EH (cell line): ENCODE results near the gene ANKRD17.

Source experiments
- DNase-seq: peaks from one replicate; pipeline ENCODE4 v3.0.0-alpha.2; 2015; ENCODE audit warnings: low read depth

The ANKRD17 gene

DNA sequence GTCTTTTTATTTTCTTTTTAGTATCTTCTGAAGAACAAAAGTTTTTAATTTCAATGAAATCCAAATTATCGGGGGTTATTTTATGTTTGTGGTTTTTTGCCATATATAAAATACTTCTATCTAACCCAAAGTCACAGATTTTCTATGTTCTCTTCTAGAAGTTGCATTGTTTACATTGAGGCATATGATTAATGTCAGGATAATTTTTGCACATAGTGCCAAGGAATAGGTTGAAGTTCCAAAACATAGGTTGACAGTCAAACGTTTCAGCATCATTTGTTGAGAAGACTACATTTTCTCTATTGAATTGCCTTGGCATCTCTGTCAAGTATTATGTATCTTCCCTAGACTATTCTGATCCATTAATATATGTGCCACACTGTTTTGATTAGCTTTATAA is 64.5 kb downstream of the ANKRD17 start:
- DNase-seq = no peak

DNA sequence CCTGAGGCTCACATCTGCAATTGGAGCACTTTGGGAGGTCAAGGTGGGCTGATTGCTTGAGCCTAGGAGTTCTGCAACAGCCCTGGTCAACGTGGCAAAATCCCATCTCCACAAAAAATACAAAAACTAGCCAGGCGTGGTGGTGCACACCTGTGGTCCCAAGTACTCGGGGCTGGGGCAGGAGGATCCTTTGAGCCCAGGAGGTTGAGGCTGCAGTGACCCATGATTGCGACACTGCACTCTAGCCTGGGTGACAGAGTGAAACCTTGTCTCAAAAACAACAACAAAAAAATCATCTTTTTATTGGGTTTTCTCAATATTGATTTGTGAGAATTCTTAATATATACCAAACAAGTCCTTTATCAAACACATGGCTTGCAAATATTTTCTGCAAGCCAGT is 64.9 kb downstream of the ANKRD17 start:
- DNase-seq = no peak

DNA sequence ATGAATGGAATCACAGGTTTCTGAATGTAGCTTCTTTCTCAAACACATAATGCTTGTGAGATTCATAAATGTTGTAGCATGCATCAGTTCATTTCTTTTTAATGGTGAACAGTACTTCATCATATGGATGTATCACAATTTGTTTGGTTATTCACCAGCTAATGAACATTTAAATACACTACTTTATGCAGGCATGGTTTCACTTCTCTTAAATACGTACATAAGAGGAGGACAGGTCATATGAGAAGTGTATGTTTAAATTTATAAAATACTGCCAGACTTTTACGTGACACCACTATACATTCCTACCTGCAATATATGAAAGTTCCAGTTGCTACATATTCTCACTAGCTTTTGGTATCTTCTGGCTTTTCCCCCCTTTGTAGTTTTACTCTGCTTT is 65.4 kb downstream of the ANKRD17 start:
- no peak for DNase-seq

DNA sequence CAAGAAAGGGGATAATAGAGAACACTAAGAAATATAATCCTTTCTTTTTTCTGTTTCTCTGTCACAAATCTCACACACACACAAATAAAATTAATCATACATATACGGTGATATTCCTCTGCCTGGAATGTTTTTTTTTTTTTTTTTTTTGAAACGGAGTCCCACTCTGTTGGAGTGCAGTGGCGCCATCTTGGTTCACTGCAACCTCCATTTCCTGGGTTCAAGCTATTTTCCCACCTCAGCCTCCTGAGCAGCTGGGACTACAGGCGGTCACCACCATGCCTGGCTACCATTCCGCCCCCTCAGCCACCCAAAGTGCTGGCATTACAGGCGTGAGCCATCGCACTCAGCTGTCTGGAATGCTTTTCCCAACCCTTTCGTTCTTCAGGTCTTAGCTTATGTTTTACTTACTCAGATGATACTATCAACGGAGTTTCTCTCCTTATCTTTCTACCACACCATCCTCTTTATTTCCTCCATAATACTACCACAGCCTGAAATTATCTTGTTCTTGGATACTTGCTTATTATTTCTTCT is 69.3 kb downstream of the ANKRD17 start:
- no peak for DNase-seq

DNA sequence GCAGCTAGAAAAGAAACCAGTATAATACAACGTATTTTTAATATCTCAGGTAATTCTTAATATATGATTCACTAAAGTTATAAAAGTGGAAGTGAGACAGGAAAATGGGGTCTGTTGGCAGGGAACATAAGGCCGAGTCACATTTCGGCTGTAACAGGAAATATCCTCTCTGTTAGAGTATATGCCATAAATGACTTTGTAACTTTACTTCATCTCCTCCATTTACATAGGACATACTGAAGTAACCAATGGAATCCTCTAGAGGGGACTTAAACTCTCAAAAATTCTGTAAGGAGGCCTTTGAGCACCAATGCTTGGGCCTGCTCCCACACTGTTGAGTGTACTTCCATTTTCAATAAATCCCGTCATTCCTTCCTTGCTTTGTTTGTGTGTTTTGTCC is 71.3 kb downstream of the ANKRD17 start:
- peak; percentile 25 for DNase-seq

DNA sequence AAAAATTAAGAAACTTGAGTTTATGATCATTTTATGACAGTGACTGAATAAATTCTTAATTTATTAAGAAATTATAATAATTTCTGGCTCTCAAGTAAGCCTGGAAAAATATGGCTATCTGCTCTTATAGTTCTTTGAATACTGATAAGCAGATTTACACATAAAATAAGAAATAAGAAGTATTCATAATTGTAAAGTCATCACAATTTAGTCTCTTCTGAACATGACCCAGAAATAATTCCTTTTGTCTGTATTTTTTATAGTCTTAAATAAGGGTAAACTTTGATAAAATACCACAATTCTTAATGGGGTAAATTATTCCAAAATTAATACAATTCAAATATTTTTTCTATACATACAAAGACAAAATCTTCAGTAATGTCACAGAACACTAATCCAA is 72.7 kb downstream of the ANKRD17 start:
- no peak for DNase-seq

DNA sequence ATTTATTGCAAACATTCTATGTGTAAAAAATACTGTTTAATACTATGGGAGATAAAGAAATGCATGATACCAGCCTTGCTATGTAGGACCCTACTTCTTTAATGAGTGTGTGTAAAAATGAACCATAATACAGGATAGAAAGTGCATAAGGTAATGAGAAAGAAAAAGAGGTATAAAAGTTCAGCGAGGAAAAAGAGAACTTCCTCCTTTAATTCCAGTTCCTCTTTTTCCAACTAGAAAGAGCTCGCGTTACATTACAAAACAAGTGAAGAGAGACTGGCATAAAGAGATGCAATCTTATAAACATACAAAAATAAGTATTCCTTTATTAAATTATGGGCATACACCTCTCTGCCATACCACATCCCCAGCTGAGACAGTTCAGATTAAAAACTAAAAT is 77.4 kb downstream of the ANKRD17 start:
- DNase-seq = no peak

DNA sequence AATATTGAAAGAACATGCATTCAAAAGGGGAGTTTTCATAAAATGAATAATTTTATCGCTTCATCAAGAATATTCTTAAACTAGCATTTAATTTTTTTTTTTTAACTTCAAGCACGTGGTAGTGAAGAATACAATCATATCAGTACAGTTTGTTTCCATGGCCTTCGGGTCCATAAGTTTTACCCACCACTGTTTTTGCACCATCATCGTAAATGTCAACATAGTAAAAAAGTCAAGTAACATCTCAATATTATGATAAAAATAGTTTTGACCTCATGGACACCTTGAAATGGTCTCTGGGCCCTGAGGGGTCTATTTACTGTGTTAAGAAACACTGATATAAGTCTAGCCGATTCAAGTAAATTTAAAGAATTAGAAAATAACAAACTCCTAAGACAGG is 80.2 kb downstream of the ANKRD17 start:
- DNase-seq = no peak

DNA sequence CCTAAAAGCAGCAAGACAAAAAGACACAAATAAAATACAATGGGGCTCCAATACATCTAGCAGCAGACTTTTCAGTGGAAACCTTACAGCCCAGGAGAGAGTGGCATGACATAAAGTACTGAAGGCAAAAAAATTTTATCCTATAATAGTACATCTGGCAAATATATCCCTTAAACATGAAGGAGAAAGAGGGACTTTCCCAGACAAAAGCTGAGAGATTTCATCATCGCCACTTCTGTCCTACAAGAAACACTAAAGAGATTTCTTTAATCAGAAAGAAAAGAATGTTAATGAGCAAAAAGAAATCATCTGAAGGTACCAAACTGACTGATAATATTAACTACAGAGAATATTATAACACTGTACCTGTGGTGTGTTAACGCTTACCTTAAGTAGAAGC is 86.4 kb downstream of the ANKRD17 start:
- peak; percentile 7 for DNase-seq

DNA sequence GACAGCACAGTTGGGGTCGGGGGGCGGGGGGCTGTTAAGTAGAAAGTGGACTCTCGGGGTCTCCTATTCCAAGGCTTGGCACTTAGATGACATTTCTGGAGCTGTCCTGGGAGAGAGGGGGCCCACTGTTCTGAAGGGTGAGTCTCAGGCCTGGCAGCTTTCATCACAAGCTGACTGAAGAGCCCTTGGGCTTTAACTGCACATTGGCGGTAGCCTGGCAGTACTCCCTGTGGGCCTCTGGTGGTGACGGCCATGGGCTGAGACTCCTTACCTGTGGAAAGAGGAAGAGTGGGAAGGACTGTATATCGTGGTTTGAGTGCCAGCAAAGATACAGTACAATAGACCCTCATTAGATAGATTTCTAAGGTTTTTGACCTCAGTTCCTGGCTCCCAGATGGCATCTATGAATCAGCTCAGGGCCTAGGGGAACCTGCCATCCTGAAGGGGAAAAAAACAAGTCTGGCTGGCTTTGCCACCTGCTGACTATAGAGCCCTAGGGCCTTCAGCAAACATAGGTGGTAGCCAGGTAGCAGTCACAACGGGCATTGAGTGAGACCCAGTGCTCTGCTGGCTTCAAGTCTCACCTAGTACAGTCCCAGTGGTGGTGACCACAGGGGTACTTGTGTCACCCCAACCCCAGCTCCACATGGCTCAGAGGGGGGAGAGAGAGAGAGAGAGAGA is 87.9 kb downstream of the ANKRD17 start:
- no peak for DNase-seq

DNA sequence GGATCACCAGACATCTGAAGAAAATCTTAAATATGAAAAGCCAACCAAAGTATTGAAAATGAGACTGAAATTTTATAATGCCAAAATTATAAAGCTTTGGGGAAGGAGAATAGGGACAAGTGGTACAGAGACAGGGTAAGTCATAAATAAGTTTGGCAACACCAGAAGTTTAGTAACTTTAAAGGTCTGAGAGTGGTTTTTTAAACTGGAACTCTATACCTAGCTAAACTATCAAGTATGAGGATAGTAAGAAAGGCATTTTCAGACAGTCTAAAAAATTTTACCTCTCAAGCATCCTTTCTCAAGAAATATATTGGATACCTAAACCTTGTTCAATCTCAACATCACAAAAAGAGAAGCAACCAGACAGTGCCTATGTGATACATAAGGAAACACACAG is 92.4 kb downstream of the ANKRD17 start:
- no peak for DNase-seq

DNA sequence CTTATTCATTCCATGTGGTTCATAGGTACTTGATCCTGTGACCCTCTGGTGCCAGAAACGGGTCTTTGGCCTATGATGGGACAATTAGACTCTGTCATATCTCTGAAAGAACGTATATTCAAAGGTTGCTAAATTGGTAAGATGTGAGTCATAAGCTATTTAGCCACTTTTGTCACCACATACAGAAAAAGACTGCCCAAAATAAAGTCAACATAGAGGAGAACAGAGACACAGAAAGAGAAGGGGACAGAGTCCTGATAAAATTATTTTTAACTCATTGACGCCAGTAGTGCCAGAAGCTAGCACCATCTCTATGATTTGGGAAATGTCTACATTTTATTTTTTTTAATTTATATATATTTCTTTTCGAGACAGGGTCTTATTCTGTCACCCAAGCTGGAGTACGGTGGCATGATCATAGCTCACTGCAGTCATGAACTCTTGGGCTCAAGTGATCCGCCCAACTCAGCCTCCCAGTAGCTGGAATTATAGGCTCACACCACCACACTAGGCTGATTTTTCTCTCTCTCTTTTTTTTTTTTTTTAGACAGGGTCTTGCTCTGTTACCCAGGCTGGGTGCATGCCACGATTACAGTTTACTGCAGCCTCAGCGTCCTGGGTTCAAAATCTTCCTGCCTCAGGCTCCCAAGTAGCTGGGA is 96.9 kb downstream of the ANKRD17 start:
- DNase-seq = peak; percentile 32

DNA sequence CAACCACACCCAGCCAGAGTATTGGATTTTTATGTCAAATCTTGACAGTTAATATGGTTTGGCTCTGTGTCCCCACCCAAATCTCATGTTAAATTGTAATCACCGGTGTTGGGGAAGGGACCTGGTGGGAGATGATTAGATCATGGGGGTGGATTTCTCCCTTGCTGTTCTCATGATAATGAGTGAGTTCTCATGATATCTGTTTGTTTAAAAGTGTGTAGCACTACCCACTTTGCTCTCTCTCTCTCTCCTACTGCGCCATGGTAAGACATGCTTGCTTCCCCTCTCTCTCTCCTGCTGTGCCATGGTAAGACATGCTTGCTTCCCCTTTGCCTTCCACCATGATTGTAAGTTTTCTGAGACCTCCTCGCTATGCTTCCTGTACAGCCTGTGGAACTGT is 102.2 kb downstream of the ANKRD17 start:
- no peak for DNase-seq

DNA sequence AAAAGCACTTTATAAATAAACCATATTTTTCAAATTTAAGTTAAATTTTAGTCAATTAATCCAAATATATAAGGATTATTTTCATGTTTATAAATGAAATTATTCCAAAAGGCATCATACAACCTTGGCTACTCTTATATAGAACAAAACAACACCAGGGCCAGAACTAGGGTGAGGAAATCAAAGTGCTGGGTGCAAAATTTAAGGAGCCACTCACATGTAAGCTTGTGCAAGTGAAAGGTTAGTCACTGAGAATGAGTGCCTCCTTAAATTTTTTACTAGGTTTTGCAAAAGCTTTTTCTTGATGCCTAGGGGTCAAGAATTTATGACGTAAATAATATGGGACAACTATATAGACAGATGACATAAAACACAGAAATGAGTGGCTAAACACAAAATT is 105.7 kb downstream of the ANKRD17 start:
- no peak for DNase-seq

DNA sequence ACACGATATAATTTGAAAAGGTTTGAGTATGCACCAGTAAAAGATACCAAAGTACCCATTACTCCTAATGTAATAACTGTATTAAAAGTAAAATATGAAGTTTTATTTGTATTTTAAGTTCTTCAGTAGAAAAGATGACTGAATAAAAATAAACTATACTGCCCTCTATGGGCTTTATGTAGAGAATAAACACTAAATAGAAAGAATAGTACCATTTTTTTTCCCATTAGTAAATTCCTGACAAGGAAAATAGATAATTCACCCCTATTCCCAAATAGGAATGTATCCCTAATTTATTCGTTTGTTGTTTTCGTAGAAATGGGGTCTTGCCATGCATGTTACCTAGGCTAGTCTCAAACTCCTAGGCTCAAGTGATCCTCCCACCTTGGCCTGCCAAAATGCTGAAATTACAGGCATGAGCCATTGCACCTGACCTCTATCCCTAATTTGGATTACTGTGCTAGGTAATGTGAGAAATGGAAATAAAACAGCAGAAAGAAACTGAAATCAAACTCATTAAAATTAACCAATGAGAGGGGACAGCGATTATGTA is 115.5 kb downstream of the ANKRD17 start:
- no peak for DNase-seq

DNA sequence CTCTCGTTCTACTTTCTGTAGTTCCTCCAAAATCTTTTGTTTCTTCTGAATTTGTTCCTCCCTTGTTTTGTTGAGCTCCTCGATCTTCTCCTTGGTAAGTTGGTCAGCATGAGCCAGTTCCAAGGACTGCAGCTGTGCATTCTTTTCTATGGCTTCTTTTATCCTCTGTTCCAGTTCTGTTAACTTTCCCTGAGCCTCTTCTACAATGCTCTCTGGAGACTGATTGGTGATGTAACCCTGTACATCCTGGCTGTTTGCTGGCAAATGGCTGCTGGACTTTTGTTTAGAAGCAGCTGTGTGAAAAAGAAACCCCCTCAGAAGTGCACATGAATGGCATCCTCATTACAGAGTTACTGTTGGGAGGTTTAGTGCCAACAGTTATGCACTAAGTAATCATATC is 118.6 kb downstream of the ANKRD17 start:
- DNase-seq = no peak

DNA sequence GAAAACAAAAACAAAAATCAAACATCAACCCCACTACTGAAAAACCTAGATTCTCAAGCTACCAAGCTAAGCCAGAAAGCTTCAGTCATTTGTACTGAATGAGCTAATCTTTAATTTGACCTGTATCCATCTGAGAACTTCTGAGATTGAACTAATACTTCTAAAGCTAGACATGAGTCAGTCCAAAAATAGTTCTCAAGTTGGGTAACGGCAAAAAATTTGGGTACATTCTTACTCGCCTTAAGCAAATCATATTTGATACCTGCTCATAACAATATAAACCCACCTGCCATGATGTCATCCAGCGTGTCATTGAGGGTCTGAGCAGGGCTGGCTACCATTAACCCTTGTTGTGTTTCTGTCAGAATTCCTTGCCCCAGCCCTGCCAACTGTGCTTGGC is 119.4 kb downstream of the ANKRD17 start:
- DNase-seq = no peak

DNA sequence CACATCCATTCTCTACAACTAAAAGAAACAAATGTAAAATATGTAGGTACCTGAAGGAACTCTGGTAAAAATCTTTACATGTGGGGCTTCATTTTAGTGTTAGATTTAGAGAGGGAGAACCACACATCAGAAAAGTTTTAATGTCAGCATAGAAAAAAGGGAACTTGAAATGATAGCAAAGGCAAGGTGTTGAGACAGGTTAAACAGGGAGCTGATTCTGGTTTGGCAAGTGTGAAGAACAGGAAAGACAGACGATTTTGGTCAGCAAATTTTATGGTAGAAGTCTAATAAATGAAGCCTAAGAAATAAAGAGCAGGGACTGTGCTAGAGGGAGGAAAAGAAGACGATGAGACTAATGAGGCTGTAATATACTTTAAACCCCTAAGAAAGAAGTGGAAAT is 121.5 kb downstream of the ANKRD17 start:
- DNase-seq = no peak

DNA sequence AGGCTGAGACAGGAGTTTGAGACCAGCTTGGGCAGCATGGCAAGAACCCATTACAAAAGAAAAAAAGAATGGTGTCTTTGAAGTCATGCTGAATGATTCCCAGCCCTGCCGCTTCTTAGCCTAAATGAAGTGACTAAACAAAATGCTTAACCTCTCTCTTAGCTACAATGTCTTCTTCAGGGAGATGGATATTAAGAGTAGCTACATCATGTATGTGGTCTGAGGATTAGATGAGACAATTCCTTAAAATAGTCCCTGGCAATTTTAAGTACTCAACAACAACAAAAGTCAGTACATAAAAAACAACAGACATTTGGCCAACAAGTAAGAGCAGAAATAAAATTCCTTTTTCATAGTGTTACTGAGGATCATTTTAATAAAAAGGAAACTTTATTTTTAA is 124.8 kb downstream of the ANKRD17 start:
- no peak for DNase-seq

DNA sequence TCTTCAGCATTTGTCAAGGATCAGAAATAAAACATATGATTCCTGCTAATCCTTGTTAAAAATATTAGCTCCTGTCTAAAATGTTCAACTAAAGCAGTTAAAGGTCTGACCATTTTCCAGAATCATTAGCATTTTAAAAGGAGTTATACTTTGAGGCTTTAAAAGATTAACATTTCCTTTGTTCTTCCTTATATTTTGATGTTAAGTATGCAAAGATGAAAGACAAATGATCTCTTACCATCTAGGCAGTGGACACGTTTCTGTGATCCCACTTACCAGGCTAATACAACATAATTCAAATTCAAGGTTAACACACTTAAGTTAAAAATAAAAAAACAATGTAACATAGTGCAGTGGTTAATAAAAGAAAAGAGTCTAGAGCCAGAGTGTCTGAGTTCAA is 127.3 kb downstream of the ANKRD17 start:
- DNase-seq = no peak

DNA sequence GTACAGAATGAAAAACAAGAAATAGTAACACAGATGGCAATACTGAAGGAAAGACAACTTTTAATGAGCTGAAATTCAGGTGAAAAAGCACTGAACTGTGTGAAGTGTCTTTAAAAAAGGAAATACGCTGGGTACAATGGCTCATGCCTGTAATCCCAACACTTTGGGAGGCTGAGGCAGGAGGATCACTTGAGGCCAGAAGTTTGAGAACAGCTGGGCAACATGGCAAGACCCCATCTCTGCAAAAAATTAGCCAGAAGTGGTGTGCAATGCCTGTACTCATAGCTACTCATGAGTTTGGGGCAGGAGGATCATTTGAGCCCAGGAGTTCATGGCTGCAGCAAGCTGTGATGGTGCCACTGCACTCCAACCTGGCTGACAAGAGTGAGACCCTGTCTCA is 129.3 kb downstream of the ANKRD17 start:
- no peak for DNase-seq

DNA sequence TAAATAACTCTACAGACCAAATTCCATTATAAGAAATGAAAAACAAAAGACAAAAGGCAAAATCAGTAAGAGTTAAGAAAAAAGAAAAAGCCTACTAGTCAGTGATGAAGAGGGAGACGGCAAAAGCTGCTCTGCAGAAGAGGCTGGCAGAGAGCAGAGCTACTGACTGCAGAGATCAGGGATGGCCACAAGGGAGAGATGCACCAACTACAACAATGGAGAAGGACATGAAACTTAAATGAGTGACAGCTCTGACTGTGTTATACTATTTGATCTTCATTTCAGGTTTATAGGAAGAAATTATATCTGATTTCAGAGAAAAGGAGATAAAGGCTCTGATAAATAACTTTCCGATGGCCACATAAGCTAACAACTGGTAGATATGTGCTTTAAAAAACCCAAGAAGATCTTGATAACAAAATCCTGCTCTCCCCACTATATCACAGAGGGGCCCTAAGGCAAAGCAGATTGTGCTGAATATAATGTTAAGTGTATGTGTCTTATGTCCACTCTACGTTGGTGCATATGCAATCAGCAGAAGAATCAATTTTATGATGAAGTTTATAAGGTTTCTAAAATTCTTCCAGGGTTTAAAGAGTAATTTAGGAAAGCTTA is 130.7 kb downstream of the ANKRD17 start:
- peak; percentile 30 for DNase-seq

DNA sequence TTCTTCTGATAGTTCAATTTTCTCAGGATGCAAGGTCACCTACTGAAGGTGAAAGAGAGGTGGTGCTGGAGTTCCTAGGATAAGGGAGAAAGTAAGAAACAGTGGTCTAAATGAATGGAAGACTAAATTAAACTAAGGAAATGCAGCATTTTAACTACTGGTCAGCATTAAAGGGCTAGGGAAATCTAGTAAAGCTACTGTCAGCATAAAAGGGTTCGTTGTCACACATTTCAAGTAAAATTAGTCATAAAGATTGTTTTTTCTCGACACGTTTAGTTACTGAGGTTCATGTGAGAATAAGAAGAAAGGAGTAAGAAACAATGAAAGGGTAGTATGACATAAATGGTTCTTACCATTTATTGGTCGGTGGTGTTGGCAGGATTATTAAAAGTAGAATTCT is 149.1 kb downstream of the ANKRD17 start:
- DNase-seq = no peak
